CD4-positive, alpha-beta T cell treated with Interleukin-4 for 1 hour (primary cell): ENCODE results near the gene DMGDH.

ENCODE experiments used
- DNase-seq, 2 donors: peaks; one replicate each; pipeline ENCODE4 v3.0.0-alpha.2; 2020 to 2022

DMGDH gene

GRCh38 chr5:79069488-79070349, at the start of gene DMGDH, which contains the start of gene BHMT2:
DMGDH (minus strand) TSS chr5:79069674; CDS start chr5:79069620, 54 bp downstream.
BHMT2 (plus strand) TSS chr5:79069767; CDS start chr5:79069783, 16 bp downstream.
- no peak for DNase-seq

GRCh38 chr5:79112703-79113058, 43.2 kb upstream of the DMGDH start:
- no peak for DNase-seq

GRCh38 chr5:79111960-79112702, 42.7 kb upstream of the DMGDH start:
- no peak for DNase-seq

GRCh38 chr5:79111387-79111959, 42.0 kb upstream of the DMGDH start, which contains the start of gene BHMT:
BHMT (plus strand) TSS chr5:79111809; CDS start chr5:79111886, 77 bp downstream.
- no peak for DNase-seq

GRCh38 chr5:79109527-79110492, 40.3 kb upstream of the DMGDH start:
- DNase-seq: peak; percentile 15 to 36

- no peak for DNase-seq
These were observed 39.3 kb upstream of the DMGDH start for GRCh38 chr5:79108792-79109191.

GRCh38 chr5:79108086-79108485, 38.6 kb upstream of the DMGDH start:
- DNase-seq: no peak

GRCh38 chr5:79107020-79107796, 37.7 kb upstream of the DMGDH start:
- no peak for DNase-seq

- DNase-seq: no peak
These were observed 36.4 kb upstream of the DMGDH start for GRCh38 chr5:79105868-79106267.

- no peak for DNase-seq
These were observed 24.3 kb upstream of the DMGDH start for GRCh38 chr5:79093762-79094161.

GRCh38 chr5:79091064-79091463, 21.6 kb upstream of the DMGDH start:
- DNase-seq: no peak

- no peak for DNase-seq
These were observed 19.0 kb upstream of the DMGDH start for GRCh38 chr5:79088507-79088906.

GRCh38 chr5:79086116-79086515, 16.6 kb upstream of the DMGDH start:
- no peak for DNase-seq

GRCh38 chr5:79081779-79082178, 12.3 kb upstream of the DMGDH start:
- no peak for DNase-seq

GRCh38 chr5:79080804-79081203, 11.3 kb upstream of the DMGDH start:
- DNase-seq: no peak

- DNase-seq: no peak
These were observed 8.3 kb upstream of the DMGDH start for GRCh38 chr5:79077680-79078365.

- no peak for DNase-seq
These were observed 7.3 kb upstream of the DMGDH start for GRCh38 chr5:79076819-79077218.

GRCh38 chr5:79075646-79076426, 6.4 kb upstream of the DMGDH start:
- DNase-seq: no peak

- no peak for DNase-seq
These were observed 5.2 kb upstream of the DMGDH start for GRCh38 chr5:79074641-79075040.

- DNase-seq: no peak
These were observed 835 bp upstream of the DMGDH start for GRCh38 chr5:79070350-79070667.
